Astrocyte (in vitro differentiated cells and primary cell): ENCODE data around the gene P3H3. TPM values are rescaled to one million over a fixed set of nuclear protein-coding genes. Genes with fewer than 3 reads are reported as not detected.
"Not testable (repeated sequence)": the region's sequence is repeated elsewhere in the genome, so short reads cannot be mapped to it uniquely, and the experiment has no call there.

Experiments
- DNase-seq: peaks from one replicate; pipeline ENCODE4 v3.0.0-alpha.2; 2010; ENCODE audit warnings: low read depth
- FAIRE-seq: peaks from 2 replicates; lab custom pipeline; 2011; peaks lifted over from hg19 to GRCh38; lab: Jason Lieb, UNC
- H2AFZ ChIP-seq: 2 replicates; pipeline ENCODE4 v1.6.0; 2012; ENCODE audit warnings: low read depth, low read length, inconsistent platforms
- H3K27ac ChIP-seq: 2 replicates; pipeline ENCODE4 v1.5.1; 2011; ENCODE audit warnings: low read depth, low read length, inconsistent platforms
- H3K27me3 ChIP-seq: 2 replicates; pipeline ENCODE4 v1.6.0; 2011; ENCODE audit warnings: low read length, inconsistent platforms; ENCODE audit not compliant: insufficient read depth
- H3K36me3 ChIP-seq: 2 replicates; pipeline ENCODE4 v1.5.1; 2011; ENCODE audit warnings: low read length, inconsistent platforms; ENCODE audit not compliant: insufficient read depth
- H3K4me1 ChIP-seq: 2 replicates; pipeline ENCODE4 v1.5.1; 2011; ENCODE audit warnings: low read length, inconsistent platforms; ENCODE audit not compliant: insufficient read depth
- H3K4me2 ChIP-seq: 2 replicates; pipeline ENCODE4 v1.6.0; 2012; ENCODE audit warnings: low read length, inconsistent platforms
- H3K4me3 ChIP-seq: 2 replicates; pipeline ENCODE4 v1.5.1; 2011; ENCODE audit warnings: low read depth, mild to moderate bottlenecking, low read length, inconsistent platforms; ENCODE audit not compliant: insufficient read depth
- H3K79me2 ChIP-seq: 2 replicates; pipeline ENCODE4 v1.6.0; 2012; ENCODE audit warnings: mild to moderate bottlenecking, low read length, inconsistent platforms; ENCODE audit not compliant: insufficient read depth
- H3K9ac ChIP-seq: 2 replicates; pipeline ENCODE4 v1.6.0; 2012; ENCODE audit warnings: mild to moderate bottlenecking, low read length, inconsistent platforms
- H3K9me3 ChIP-seq: 2 replicates; pipeline ENCODE4 v1.5.1; 2012; ENCODE audit warnings: low read depth, mild to moderate bottlenecking, low read length, inconsistent platforms; ENCODE audit not compliant: insufficient read depth
- H4K20me1 ChIP-seq: 2 replicates; pipeline ENCODE4 v1.6.0; 2012; ENCODE audit warnings: low read length, inconsistent platforms; ENCODE audit not compliant: insufficient read depth
- H3K27ac Mint-ChIP-seq: one replicate; pipeline ENCODE4 v1.8.0; 2021; ENCODE audit warnings: mild to moderate bottlenecking, mixed read lengths; ENCODE audit not compliant: unreplicated experiment
- H3K27me3 Mint-ChIP-seq: one replicate; pipeline ENCODE4 v1.8.0; 2021; ENCODE audit warnings: low read depth, mixed read lengths; ENCODE audit not compliant: unreplicated experiment
- H3K36me3 Mint-ChIP-seq: one replicate; pipeline ENCODE4 v1.8.0; 2021; ENCODE audit warnings: low read depth, mixed read lengths; ENCODE audit not compliant: unreplicated experiment
- H3K4me1 Mint-ChIP-seq: one replicate; pipeline ENCODE4 v1.8.0; 2021; ENCODE audit warnings: low read depth, mixed read lengths; ENCODE audit not compliant: unreplicated experiment
- H3K4me3 Mint-ChIP-seq: one replicate; pipeline ENCODE4 v1.8.0; 2021; ENCODE audit warnings: mild to moderate bottlenecking, moderate library complexity, mixed read lengths; ENCODE audit not compliant: unreplicated experiment
- H3K9me3 Mint-ChIP-seq: one replicate; pipeline ENCODE4 v1.8.0; 2021; ENCODE audit warnings: mild to moderate bottlenecking, mixed read lengths; ENCODE audit not compliant: unreplicated experiment
- CTCF ChIP-seq: IDR thresholded peaks from 2 replicates; pipeline ENCODE4 v1.5.1; 2011; ENCODE audit warnings: low read depth, mild to moderate bottlenecking, inconsistent platforms, low read length, moderate library complexity; ENCODE audit not compliant: insufficient read depth
- EZH2 ChIP-seq: IDR thresholded peaks from 2 replicates; pipeline ENCODE4 v1.6.1; 2012; ENCODE audit warnings: mild to moderate bottlenecking, low read length, inconsistent platforms; ENCODE audit not compliant: insufficient read depth
- total RNA-seq: library from RNA; stranded (reverse); gene quantifications from 2 replicates; pipeline ENCODE4 v1.2.1, GENCODE V29; 2021

The P3H3 gene
- total RNA-seq, 1 donor from 2014 or later = 101 TPM

- FAIRE-seq = no peak
- Histone ChIP-seq H3K4me3 (peak within 1 kb of the TSS; percentile 70), H3K4me2 (peak within 1 kb of the TSS; percentile 97), H3K9me3 (no peaks in the 10 kb centered on the region), H4K20me1 (peaks cover 39% of the 10 kb centered on the region), H3K27ac (peak within 1 kb of the TSS; percentile 50), H3K9ac (peak within 1 kb of the TSS; percentile 88), H3K27me3 (no peaks in the 10 kb centered on the region), H3K4me1 (peaks cover 28% of the 10 kb centered on the region), H2AFZ (peak within 1 kb of the TSS; percentile 74), H3K36me3 (peaks cover 21% of the 10 kb centered on the region), H3K79me2 (peaks cover 49% of the 10 kb centered on the region)
- H3K4me3 Mint-ChIP-seq = peak within 1 kb of the TSS; percentile 90
- no peaks in the 10 kb centered on the region for H3K27me3 Mint-ChIP-seq
- H3K9me3 Mint-ChIP-seq = no peaks in the 10 kb centered on the region
- peak; percentile 80 for DNase-seq
- peaks cover 23% of the 10 kb centered on the region for H3K4me1 Mint-ChIP-seq
- TF ChIP-seq EZH2 (no peak), CTCF (no peak)
- H3K36me3 Mint-ChIP-seq = peaks cover 24% of the 10 kb centered on the region
- peak within 1 kb of the TSS; percentile 77 for H3K27ac Mint-ChIP-seq
Observed at GRCh38 chr12:6873094-6874014, 45.1 kb downstream of the P3H3 start, which contains the start of gene SPSB2. TSS of gene SPSB2 (minus strand) at chr12:6873303. CDS start at chr12:6872901, 402 bp downstream.

- peak overlapping the region; percentile 39 for H3K27ac ChIP-seq
- peaks cover 21% of the 10 kb centered on the region for H3K36me3 ChIP-seq
- H3K4me1 ChIP-seq = peaks cover 21% of the 10 kb centered on the region
- H3K4me2 ChIP-seq = peak overlapping the region; percentile 97
- H3K27me3 Mint-ChIP-seq, H3K9me3 Mint-ChIP-seq, H3K9me3 ChIP-seq, H3K27me3 ChIP-seq, FAIRE-seq, DNase-seq: not testable (repeated sequence)
- H3K4me3 Mint-ChIP-seq = peak overlapping the region; percentile 86
- H3K4me1 Mint-ChIP-seq = peaks cover 19% of the 10 kb centered on the region
- H2AFZ ChIP-seq = peak overlapping the region; percentile 74
- H3K9ac ChIP-seq = peak overlapping the region; percentile 79
- H3K27ac Mint-ChIP-seq = peak overlapping the region; percentile 75
- H4K20me1 ChIP-seq = peaks cover 33% of the 10 kb centered on the region
- H3K4me3 ChIP-seq = peak overlapping the region; percentile 70
- H3K36me3 Mint-ChIP-seq = peaks cover 21% of the 10 kb centered on the region
- H3K79me2 ChIP-seq = peaks cover 42% of the 10 kb centered on the region
Observed at GRCh38 chr12:6874015-6874368, 45.8 kb downstream of the P3H3 start.

- not testable (repeated sequence) for FAIRE-seq, H4K20me1 ChIP-seq, H3K4me2 ChIP-seq, H3K27ac ChIP-seq, H3K9me3 Mint-ChIP-seq, H3K27me3 Mint-ChIP-seq, H3K4me3 Mint-ChIP-seq, H3K27me3 ChIP-seq, H3K9me3 ChIP-seq, H2AFZ ChIP-seq, H3K36me3 ChIP-seq, H3K27ac Mint-ChIP-seq, H3K79me2 ChIP-seq, H3K4me1 Mint-ChIP-seq, H3K9ac ChIP-seq, H3K4me3 ChIP-seq, DNase-seq, H3K4me1 ChIP-seq
- H3K36me3 Mint-ChIP-seq = peaks cover 10% of the 10 kb centered on the region
Observed at GRCh38 chr12:6879824-6880223, 51.6 kb downstream of the P3H3 start.
